Panc1 (cell line): Measurements from ENCODE around the gene ATOH8.

Experiments
- POLR2AphosphoS5 ChIP-seq: IDR thresholded peaks from 2 replicates; pipeline ENCODE4 v1.6.1; 2012; ENCODE audit warnings: mild to moderate bottlenecking, low read depth, low read length, moderate library complexity
- SIN3A ChIP-seq: IDR thresholded peaks from 2 replicates; pipeline ENCODE4 v1.6.1; 2012; ENCODE audit warnings: low read depth, mild to moderate bottlenecking, low read length, moderate library complexity, borderline replicate concordance; ENCODE audit not compliant: insufficient read depth
- TF ChIP-seq, protein P1 (sequence below): fragments of 450-650 bp; IDR thresholded peaks from 2 replicates; pipeline ENCODE4 v1.5.1; 2017; ENCODE audit warnings: mild to moderate bottlenecking

DNA sequence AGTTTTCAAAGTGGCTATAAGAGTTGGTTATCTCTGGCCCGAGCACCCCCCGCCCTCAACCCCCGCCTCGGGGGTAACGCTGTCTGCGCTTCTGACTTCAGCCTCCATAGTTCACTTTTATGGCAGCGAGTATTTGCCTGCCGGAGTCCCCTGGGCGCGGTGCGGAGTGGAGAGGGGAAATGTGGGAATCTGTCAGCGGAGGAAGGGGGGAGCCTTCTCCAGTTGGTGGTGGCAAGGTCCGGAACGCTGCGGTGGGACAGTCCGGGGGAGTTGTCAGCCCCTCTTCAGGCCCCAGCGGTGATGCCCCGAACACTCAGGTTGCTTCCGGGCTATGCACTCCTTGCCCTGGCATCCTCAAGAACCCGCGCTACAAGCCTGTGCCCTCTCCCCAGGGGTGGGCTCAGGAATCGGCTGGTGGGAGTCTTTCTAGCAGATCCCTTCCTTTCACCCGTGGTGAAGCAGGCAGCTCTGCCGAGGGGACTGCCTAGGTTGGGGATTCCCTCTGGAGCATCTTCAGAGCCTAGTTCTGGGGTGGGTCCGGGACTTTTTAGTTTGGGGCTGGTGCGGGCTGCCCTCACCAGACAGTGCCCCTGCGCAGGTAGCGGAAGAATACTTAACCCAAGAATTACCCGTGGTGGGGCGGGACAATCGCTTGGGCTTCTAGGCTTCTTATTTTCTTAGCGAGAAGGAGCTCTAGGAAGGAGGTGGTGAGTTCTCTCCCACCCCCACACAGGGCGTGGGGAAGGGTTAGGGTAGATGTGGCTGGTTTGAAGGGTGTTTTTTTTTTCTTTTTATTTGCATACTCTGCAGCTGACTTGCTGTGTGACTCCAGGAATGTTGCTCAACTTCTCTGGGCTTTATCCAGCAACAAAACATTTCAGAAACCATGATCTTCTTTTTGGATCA lies 1.6 kb downstream of the ATOH8 start:
- TF ChIP-seq, protein P1, sequence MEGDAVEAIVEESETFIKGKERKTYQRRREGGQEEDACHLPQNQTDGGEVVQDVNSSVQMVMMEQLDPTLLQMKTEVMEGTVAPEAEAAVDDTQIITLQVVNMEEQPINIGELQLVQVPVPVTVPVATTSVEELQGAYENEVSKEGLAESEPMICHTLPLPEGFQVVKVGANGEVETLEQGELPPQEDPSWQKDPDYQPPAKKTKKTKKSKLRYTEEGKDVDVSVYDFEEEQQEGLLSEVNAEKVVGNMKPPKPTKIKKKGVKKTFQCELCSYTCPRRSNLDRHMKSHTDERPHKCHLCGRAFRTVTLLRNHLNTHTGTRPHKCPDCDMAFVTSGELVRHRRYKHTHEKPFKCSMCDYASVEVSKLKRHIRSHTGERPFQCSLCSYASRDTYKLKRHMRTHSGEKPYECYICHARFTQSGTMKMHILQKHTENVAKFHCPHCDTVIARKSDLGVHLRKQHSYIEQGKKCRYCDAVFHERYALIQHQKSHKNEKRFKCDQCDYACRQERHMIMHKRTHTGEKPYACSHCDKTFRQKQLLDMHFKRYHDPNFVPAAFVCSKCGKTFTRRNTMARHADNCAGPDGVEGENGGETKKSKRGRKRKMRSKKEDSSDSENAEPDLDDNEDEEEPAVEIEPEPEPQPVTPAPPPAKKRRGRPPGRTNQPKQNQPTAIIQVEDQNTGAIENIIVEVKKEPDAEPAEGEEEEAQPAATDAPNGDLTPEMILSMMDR: no peak
- TF ChIP-seq SIN3A: no peak
- TF ChIP-seq POLR2AphosphoS5: no peak
